ENCODE measurements around the gene FIGLA. TPM values are rescaled to one million over a fixed set of nuclear protein-coding genes. Genes with fewer than 3 reads are reported as not detected.
"Not testable (repeated sequence)": the region's sequence is repeated elsewhere in the genome, so short reads cannot be mapped to it uniquely, and the experiment has no call there.

FIGLA gene
- total RNA-seq, 1 donor from 2014 or later = not detected

DNA sequence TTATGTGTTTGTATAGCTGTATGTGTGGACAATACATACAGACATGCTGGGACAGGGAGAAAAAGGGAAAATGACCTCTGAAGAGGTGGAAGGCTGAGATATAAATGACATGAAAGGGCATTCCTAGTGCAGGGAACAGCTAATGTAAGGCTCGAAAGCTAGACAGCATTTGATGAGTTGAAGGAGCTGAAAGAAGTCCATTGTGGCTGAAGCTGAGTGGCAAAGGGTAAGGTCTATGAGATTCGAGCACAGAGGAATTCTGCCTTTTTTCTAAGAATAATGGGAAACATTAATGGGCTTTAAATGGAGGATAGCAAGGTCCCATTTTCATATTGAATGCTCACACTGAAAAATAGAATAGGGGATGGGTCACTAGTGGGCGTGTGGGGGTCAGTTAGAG lies 46.0 kb downstream of the FIGLA start:
- DNase-seq (ENCODE audit: low read depth) = no peak
- Histone ChIP-seq H3K9me3 (ENCODE audit: insufficient read depth, low read depth, low read length) (no peaks in the 10 kb centered on the region), H3K4me2 (ENCODE audit: low read length) (no peak overlapping the region), H3K4me1 (ENCODE audit: insufficient read depth, low read length) (peaks cover 2% of the 10 kb centered on the region), H2AFZ (ENCODE audit: low read depth, low read length) (no peak overlapping the region), H4K20me1 (ENCODE audit: insufficient read depth, low read length) (no peaks in the 10 kb centered on the region), H3K27ac (ENCODE audit: low read depth, low read length) (no peak overlapping the region), H3K9ac (ENCODE audit: low read length) (no peak overlapping the region), H3K79me2 (ENCODE audit: insufficient read depth, low read length) (no peaks in the 10 kb centered on the region), H3K4me3 (ENCODE audit: insufficient read depth, low read depth, low read length) (no peak overlapping the region), H3K36me3 (ENCODE audit: insufficient read depth, low read length) (no peaks in the 10 kb centered on the region), H3K27me3 (ENCODE audit: insufficient read depth, low read length) (no peaks in the 10 kb centered on the region)
- Mint-ChIP-seq H3K4me1 (ENCODE audit: low read depth, unreplicated experiment) (no peaks in the 10 kb centered on the region), H3K27me3 (ENCODE audit: low read depth, unreplicated experiment) (peaks cover 2% of the 10 kb centered on the region), H3K9me3 (ENCODE audit: unreplicated experiment) (no peaks in the 10 kb centered on the region), H3K27ac (ENCODE audit: unreplicated experiment) (no peak overlapping the region), H3K36me3 (ENCODE audit: low read depth, unreplicated experiment) (no peaks in the 10 kb centered on the region), H3K4me3 (ENCODE audit: unreplicated experiment) (no peak overlapping the region)
- TF ChIP-seq, protein P1, sequence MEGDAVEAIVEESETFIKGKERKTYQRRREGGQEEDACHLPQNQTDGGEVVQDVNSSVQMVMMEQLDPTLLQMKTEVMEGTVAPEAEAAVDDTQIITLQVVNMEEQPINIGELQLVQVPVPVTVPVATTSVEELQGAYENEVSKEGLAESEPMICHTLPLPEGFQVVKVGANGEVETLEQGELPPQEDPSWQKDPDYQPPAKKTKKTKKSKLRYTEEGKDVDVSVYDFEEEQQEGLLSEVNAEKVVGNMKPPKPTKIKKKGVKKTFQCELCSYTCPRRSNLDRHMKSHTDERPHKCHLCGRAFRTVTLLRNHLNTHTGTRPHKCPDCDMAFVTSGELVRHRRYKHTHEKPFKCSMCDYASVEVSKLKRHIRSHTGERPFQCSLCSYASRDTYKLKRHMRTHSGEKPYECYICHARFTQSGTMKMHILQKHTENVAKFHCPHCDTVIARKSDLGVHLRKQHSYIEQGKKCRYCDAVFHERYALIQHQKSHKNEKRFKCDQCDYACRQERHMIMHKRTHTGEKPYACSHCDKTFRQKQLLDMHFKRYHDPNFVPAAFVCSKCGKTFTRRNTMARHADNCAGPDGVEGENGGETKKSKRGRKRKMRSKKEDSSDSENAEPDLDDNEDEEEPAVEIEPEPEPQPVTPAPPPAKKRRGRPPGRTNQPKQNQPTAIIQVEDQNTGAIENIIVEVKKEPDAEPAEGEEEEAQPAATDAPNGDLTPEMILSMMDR (IDR thresholded peaks at IDR 0.05; ENCODE audit: insufficient read depth, low read depth, low read length) = no peak
- no peak for TF ChIP-seq EZH2 (IDR thresholded peaks at IDR 0.05; ENCODE audit: insufficient read depth, low read length)
- FAIRE-seq = no peak

DNA sequence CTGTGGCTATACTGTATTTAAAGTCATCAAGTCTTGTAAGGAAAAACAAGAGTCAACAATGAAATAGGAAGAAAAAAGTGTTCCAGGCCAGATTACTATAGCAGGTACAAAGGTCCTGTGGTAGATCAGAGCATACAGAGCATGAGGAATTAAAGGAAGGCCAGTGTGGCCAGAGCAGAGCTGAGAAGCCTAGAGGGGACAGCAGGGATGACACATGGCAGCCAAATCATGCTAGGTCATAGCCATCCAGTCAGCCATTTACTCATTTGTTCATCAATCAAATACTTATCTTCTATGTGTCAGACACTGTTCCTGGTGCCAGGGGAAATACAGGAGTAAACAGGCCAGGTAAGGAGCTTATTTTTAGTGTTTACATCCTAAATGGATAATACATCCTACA lies 46.8 kb downstream of the FIGLA start:
- Mint-ChIP-seq H3K4me3 (ENCODE audit: unreplicated experiment) (no peak overlapping the region), H3K36me3 (ENCODE audit: low read depth, unreplicated experiment) (no peaks in the 10 kb centered on the region), H3K27me3 (ENCODE audit: low read depth, unreplicated experiment) (peaks cover 2% of the 10 kb centered on the region), H3K4me1 (ENCODE audit: low read depth, unreplicated experiment) (no peaks in the 10 kb centered on the region), H3K27ac (ENCODE audit: unreplicated experiment) (no peak overlapping the region), H3K9me3 (ENCODE audit: unreplicated experiment) (no peaks in the 10 kb centered on the region)
- Histone ChIP-seq H3K4me3 (ENCODE audit: insufficient read depth, low read depth, low read length) (no peak overlapping the region), H4K20me1 (ENCODE audit: insufficient read depth, low read length) (no peaks in the 10 kb centered on the region), H3K27ac (ENCODE audit: low read depth, low read length) (no peak overlapping the region), H3K36me3 (ENCODE audit: insufficient read depth, low read length) (no peaks in the 10 kb centered on the region), H3K4me2 (ENCODE audit: low read length) (no peak overlapping the region), H3K4me1 (ENCODE audit: insufficient read depth, low read length) (peaks cover 2% of the 10 kb centered on the region), H3K9ac (ENCODE audit: low read length) (no peak overlapping the region), H3K9me3 (ENCODE audit: insufficient read depth, low read depth, low read length) (no peaks in the 10 kb centered on the region), H3K27me3 (ENCODE audit: insufficient read depth, low read length) (no peaks in the 10 kb centered on the region), H2AFZ (ENCODE audit: low read depth, low read length) (no peak overlapping the region), H3K79me2 (ENCODE audit: insufficient read depth, low read length) (no peaks in the 10 kb centered on the region)
- no peak for FAIRE-seq
- TF ChIP-seq EZH2 (IDR thresholded peaks at IDR 0.05; ENCODE audit: insufficient read depth, low read length) = no peak
- TF ChIP-seq, protein P1 (IDR thresholded peaks at IDR 0.05; ENCODE audit: insufficient read depth, low read depth, low read length) = no peak
- no peak for DNase-seq (ENCODE audit: low read depth)

DNA sequence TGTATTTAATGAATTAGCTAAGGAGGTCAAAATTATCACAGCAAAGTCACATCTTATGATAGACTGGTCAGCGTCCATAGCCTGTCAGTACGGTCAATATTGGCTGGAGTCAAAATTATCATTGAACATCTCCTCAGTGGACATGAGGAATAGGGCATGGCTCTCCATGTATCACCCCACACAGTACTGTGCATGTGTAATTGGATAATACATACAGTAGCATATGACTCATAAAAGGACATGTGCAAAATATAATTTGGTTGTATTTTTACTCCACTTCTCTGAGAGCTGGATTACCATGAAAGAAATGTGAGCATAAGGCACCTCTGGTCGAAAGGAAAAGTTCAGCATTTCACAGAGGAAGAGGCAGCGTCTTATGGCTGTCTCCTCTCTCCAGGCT lies 47.4 kb downstream of the FIGLA start:
- H3K4me1 Mint-ChIP-seq (ENCODE audit: low read depth, unreplicated experiment) = no peaks in the 10 kb centered on the region
- no peak overlapping the region for H3K27ac ChIP-seq (ENCODE audit: low read depth, low read length)
- no peak overlapping the region for H3K4me3 Mint-ChIP-seq (ENCODE audit: unreplicated experiment)
- H3K4me3 ChIP-seq (ENCODE audit: insufficient read depth, low read depth, low read length) = no peak overlapping the region
- H3K4me1 ChIP-seq (ENCODE audit: insufficient read depth, low read length) = peaks cover 2% of the 10 kb centered on the region
- no peaks in the 10 kb centered on the region for H3K9me3 Mint-ChIP-seq (ENCODE audit: unreplicated experiment)
- H3K9ac ChIP-seq (ENCODE audit: low read length) = no peak overlapping the region
- no peaks in the 10 kb centered on the region for H3K27me3 ChIP-seq (ENCODE audit: insufficient read depth, low read length)
- no peaks in the 10 kb centered on the region for H3K36me3 ChIP-seq (ENCODE audit: insufficient read depth, low read length)
- DNase-seq (ENCODE audit: low read depth) (no peak), FAIRE-seq (no peak)
- no peaks in the 10 kb centered on the region for H4K20me1 ChIP-seq (ENCODE audit: insufficient read depth, low read length)
- no peak overlapping the region for H3K4me2 ChIP-seq (ENCODE audit: low read length)
- H2AFZ ChIP-seq (ENCODE audit: low read depth, low read length) = no peak overlapping the region
- no peaks in the 10 kb centered on the region for H3K36me3 Mint-ChIP-seq (ENCODE audit: low read depth, unreplicated experiment)
- no peak overlapping the region for H3K27ac Mint-ChIP-seq (ENCODE audit: unreplicated experiment)
- H3K27me3 Mint-ChIP-seq (ENCODE audit: low read depth, unreplicated experiment) = peaks cover 2% of the 10 kb centered on the region
- TF ChIP-seq, protein P1 (IDR thresholded peaks at IDR 0.05; ENCODE audit: insufficient read depth, low read depth, low read length) = no peak
- TF ChIP-seq EZH2 (IDR thresholded peaks at IDR 0.05; ENCODE audit: insufficient read depth, low read length) = no peak
- H3K9me3 ChIP-seq (ENCODE audit: insufficient read depth, low read depth, low read length) = no peaks in the 10 kb centered on the region
- no peaks in the 10 kb centered on the region for H3K79me2 ChIP-seq (ENCODE audit: insufficient read depth, low read length)

DNA sequence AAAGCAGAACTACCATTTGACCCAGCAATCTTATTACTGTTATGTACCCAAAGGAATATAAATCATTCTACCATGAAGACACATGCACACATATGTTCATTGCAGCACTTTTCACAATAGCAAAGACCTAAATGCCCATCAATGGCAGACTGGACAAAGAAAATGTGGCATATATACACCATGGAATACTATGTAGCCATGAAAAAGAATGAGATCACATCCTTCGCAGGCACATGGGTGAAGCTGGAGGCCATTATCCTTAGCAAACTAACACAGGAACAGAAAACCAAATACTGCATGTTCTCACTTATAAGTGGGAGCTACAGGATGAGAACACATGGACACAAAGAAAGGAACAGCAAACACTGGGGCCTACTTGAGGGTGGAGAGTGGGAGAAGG lies 51.0 kb downstream of the FIGLA start:
- H3K9me3 Mint-ChIP-seq (ENCODE audit: unreplicated experiment); H3K27me3 Mint-ChIP-seq (ENCODE audit: low read depth, unreplicated experiment); H3K4me1 Mint-ChIP-seq (ENCODE audit: low read depth, unreplicated experiment); H3K9ac ChIP-seq (ENCODE audit: low read length); H3K4me1 ChIP-seq (ENCODE audit: insufficient read depth, low read length); DNase-seq (ENCODE audit: low read depth); H3K36me3 Mint-ChIP-seq (ENCODE audit: low read depth, unreplicated experiment); H4K20me1 ChIP-seq (ENCODE audit: insufficient read depth, low read length); H3K79me2 ChIP-seq (ENCODE audit: insufficient read depth, low read length); H3K36me3 ChIP-seq (ENCODE audit: insufficient read depth, low read length); H3K9me3 ChIP-seq (ENCODE audit: insufficient read depth, low read depth, low read length); H3K27me3 ChIP-seq (ENCODE audit: insufficient read depth, low read length); H3K4me2 ChIP-seq (ENCODE audit: low read length); H3K27ac ChIP-seq (ENCODE audit: low read depth, low read length); H3K4me3 Mint-ChIP-seq (ENCODE audit: unreplicated experiment); H3K27ac Mint-ChIP-seq (ENCODE audit: unreplicated experiment); H3K4me3 ChIP-seq (ENCODE audit: insufficient read depth, low read depth, low read length); FAIRE-seq; H2AFZ ChIP-seq (ENCODE audit: low read depth, low read length): not testable (repeated sequence)

All from astrocyte (in vitro differentiated cells and primary cell).